ENCODE measurements around the gene ANKRD1. TPM values are rescaled to one million over a fixed set of nuclear protein-coding genes. Genes with fewer than 3 reads are reported as not detected.

ANKRD1 gene
- total RNA-seq, 1 experiment from 2014 or later = 0.65 TPM

GRCh38 chr10:90879062-90879461, 41.8 kb downstream of the ANKRD1 start:
- ChIA-PET CTCF (interaction anchor here (0.5 to 2.1 kb wide), 22 partner anchors 8 to 1302 kb away, joined by 3 to 12 read pairs (median 4); no protein-coding TSS in a partner anchor), POLR2A (interaction anchor here (0.6 kb wide), 1 partner anchor 374 kb away, joined by 3 read pairs; no protein-coding TSS in a partner anchor)
- no peak for DNase-seq (ENCODE audit: unreplicated experiment)
- no peaks in the 10 kb centered on the region for H3K27me3 Mint-ChIP-seq (ENCODE audit: insufficient read depth, unreplicated experiment)
- no peak for TF ChIP-seq CTCF (IDR thresholded peaks at IDR 0.05; ENCODE audit: unreplicated experiment)
- BruUV-seq (replicated peaks) = no TSS peak
- no peaks in the 10 kb centered on the region for H3K9me3 Mint-ChIP-seq (ENCODE audit: unreplicated experiment)
- no peak overlapping the region for H3K4me3 Mint-ChIP-seq (ENCODE audit: unreplicated experiment)
- intact Hi-C loops (cut with micrococcal nuclease) = no loop called here
- no peak overlapping the region for H3K27ac Mint-ChIP-seq (ENCODE audit: low read depth, unreplicated experiment)
- peaks cover 4% of the 10 kb centered on the region for H3K4me1 Mint-ChIP-seq (ENCODE audit: insufficient read depth, unreplicated experiment)
- peaks cover 53% of the 10 kb centered on the region for H3K36me3 Mint-ChIP-seq (ENCODE audit: insufficient read depth, unreplicated experiment)

GRCh38 chr10:90872648-90873020, 48.3 kb downstream of the ANKRD1 start:
- intact Hi-C loops (cut with micrococcal nuclease) = no loop called here
- H3K27me3 Mint-ChIP-seq (ENCODE audit: insufficient read depth, unreplicated experiment) = no peaks in the 10 kb centered on the region
- peaks cover 24% of the 10 kb centered on the region for H3K4me1 Mint-ChIP-seq (ENCODE audit: insufficient read depth, unreplicated experiment)
- POLR2A ChIA-PET = interaction anchor here (0.6 to 5.3 kb wide), 8 partner anchors 10 to 1441 kb away, joined by 3 to 49 read pairs (median 4); partner anchors contain the start of genes BTAF1 and HTR7
- TF ChIP-seq CTCF (IDR thresholded peaks at IDR 0.05; ENCODE audit: unreplicated experiment) = no peak
- TSS peak; percentile 44 for BruUV-seq (replicated peaks)
- CTCF ChIA-PET = interaction anchor here (0.8 to 1.6 kb wide), 4 partner anchors 10 to 1077 kb away, joined by 3 to 5 read pairs (median 3); no protein-coding TSS in a partner anchor
- peaks cover 12% of the 10 kb centered on the region for H3K36me3 Mint-ChIP-seq (ENCODE audit: insufficient read depth, unreplicated experiment)
- peak overlapping the region; percentile 98 for H3K4me3 Mint-ChIP-seq (ENCODE audit: unreplicated experiment)
- peak overlapping the region; percentile 91 for H3K27ac Mint-ChIP-seq (ENCODE audit: low read depth, unreplicated experiment)
- H3K9me3 Mint-ChIP-seq (ENCODE audit: unreplicated experiment) = peaks cover 7% of the 10 kb centered on the region
- no peak for DNase-seq (ENCODE audit: unreplicated experiment)

- ChIA-PET CTCF (interaction anchor here (0.7 to 2.3 kb wide), 8 partner anchors 8 to 1076 kb away, joined by 3 to 9 read pairs (median 3); no protein-coding TSS in a partner anchor), POLR2A (interaction anchor here (0.6 to 5.3 kb wide), 22 partner anchors 9 to 1483 kb away, joined by 3 to 49 read pairs (median 3); partner anchors contain the start of genes BTAF1 and HTR7)
- Mint-ChIP-seq H3K4me1 (ENCODE audit: insufficient read depth, unreplicated experiment) (peaks cover 24% of the 10 kb centered on the region), H3K27me3 (ENCODE audit: insufficient read depth, unreplicated experiment) (no peaks in the 10 kb centered on the region), H3K9me3 (ENCODE audit: unreplicated experiment) (peaks cover 7% of the 10 kb centered on the region), H3K4me3 (ENCODE audit: unreplicated experiment) (peak within 1 kb of the TSS; percentile 98), H3K27ac (ENCODE audit: low read depth, unreplicated experiment) (peak within 1 kb of the TSS; percentile 91), H3K36me3 (ENCODE audit: insufficient read depth, unreplicated experiment) (peaks cover 12% of the 10 kb centered on the region)
- intact Hi-C loops (cut with micrococcal nuclease) = loop anchor here (2.0 kb wide), 1 partner anchor 121 kb away; no protein-coding TSS in a partner anchor
- DNase-seq (ENCODE audit: unreplicated experiment) = peak; percentile 83
- no TSS peak for BruUV-seq (replicated peaks)
- TF ChIP-seq CTCF (IDR thresholded peaks at IDR 0.05; ENCODE audit: unreplicated experiment) = no peak
Measured at GRCh38 chr10:90871766-90872647, 48.9 kb downstream of the ANKRD1 start, which contains the start of gene RPP30. TSS of gene RPP30 (plus strand) at chr10:90871974. CDS start at chr10:90871987, 13 bp downstream.

GRCh38 chr10:90871279-90871765, 49.6 kb downstream of the ANKRD1 start:
- BruUV-seq (replicated peaks) = no TSS peak
- no peak for TF ChIP-seq CTCF (IDR thresholded peaks at IDR 0.05; ENCODE audit: unreplicated experiment)
- intact Hi-C loops (cut with micrococcal nuclease) = loop anchor here (2.0 kb wide), 1 partner anchor 121 kb away; no protein-coding TSS in a partner anchor
- peak; percentile 68 for DNase-seq (ENCODE audit: unreplicated experiment)
- Mint-ChIP-seq H3K27ac (ENCODE audit: low read depth, unreplicated experiment) (peak overlapping the region; percentile 91), H3K9me3 (ENCODE audit: unreplicated experiment) (peaks cover 7% of the 10 kb centered on the region), H3K36me3 (ENCODE audit: insufficient read depth, unreplicated experiment) (peaks cover 8% of the 10 kb centered on the region), H3K4me3 (ENCODE audit: unreplicated experiment) (peak overlapping the region; percentile 98), H3K4me1 (ENCODE audit: insufficient read depth, unreplicated experiment) (peaks cover 24% of the 10 kb centered on the region), H3K27me3 (ENCODE audit: insufficient read depth, unreplicated experiment) (no peaks in the 10 kb centered on the region)
- POLR2A ChIA-PET = interaction anchor here (0.6 to 5.3 kb wide), 19 partner anchors 10 to 1483 kb away, joined by 3 to 49 read pairs (median 3); partner anchors contain the start of genes BTAF1 and HTR7
- CTCF ChIA-PET = interaction anchor here (0.7 to 2.3 kb wide), 8 partner anchors 8 to 567 kb away, joined by 3 to 9 read pairs (median 3); no protein-coding TSS in a partner anchor

Data from MCF 10A (cell line).